SU-DHL-6 (cell line): ENCODE results near the gene HOXD10.

Experiments
- H2AFZ ChIP-seq: fragments of 200-600 bp; sonication (generic); 2 replicates; pipeline ENCODE4 v1.6.1; 2014; ENCODE audit warnings: low read depth, mild to moderate bottlenecking, moderate library complexity, mixed read lengths, antibody characterized with exemption, low read length; ENCODE audit not compliant: severe bottlenecking
- H3F3A ChIP-seq: fragments of 200-600 bp; shearing (Covaris generic); 2 replicates; pipeline ENCODE4 v1.6.0; 2016; ENCODE audit warnings: antibody characterized with exemption, mild to moderate bottlenecking; ENCODE audit not compliant: insufficient read depth
- H3K27ac ChIP-seq: fragments of 200-600 bp; sonication (generic); 2 replicates; pipeline ENCODE4 v1.5.1; 2016; ENCODE audit warnings: low read depth, mild to moderate bottlenecking, low read length, moderate library complexity, mixed read lengths
- H3K27me3 ChIP-seq: fragments of 200-600 bp; sonication (generic), shearing (Covaris generic); 2 replicates; pipeline ENCODE4 v1.6.0; 2014; ENCODE audit warnings: mild to moderate bottlenecking, low read length
- H3K36me3 ChIP-seq: fragments of 200-600 bp; sonication (generic); 2 replicates; pipeline ENCODE4 v1.6.1; 2014; ENCODE audit warnings: mild to moderate bottlenecking, low read length, mixed read lengths
- H3K4me2 ChIP-seq: fragments of 300-600, 200-600 bp; shearing (Covaris generic), sonication (generic); 2 replicates; pipeline ENCODE4 v1.6.0; 2014; ENCODE audit warnings: low read length, low read depth, mild to moderate bottlenecking; ENCODE audit not compliant: poor library complexity, severe bottlenecking
- H3K4me3 ChIP-seq: fragments of 200-600 bp; sonication (generic); 2 replicates; pipeline ENCODE4 v1.5.1; 2014; ENCODE audit warnings: antibody characterized with exemption, low read length, mild to moderate bottlenecking, mixed read lengths; ENCODE audit not compliant: insufficient read depth, poor library complexity, severe bottlenecking
- H3K79me2 ChIP-seq: fragments of 200-600 bp; sonication (generic); 2 replicates; pipeline ENCODE4 v1.6.1; 2014; ENCODE audit warnings: mild to moderate bottlenecking, low read length, moderate library complexity; ENCODE audit not compliant: insufficient read depth
- H3K9ac ChIP-seq: fragments of 200-600 bp; sonication (generic); 2 replicates; pipeline ENCODE4 v1.7.0; 2014; ENCODE audit warnings: mild to moderate bottlenecking, low read length
- H3K9me2 ChIP-seq: fragments of 200-600 bp; sonication (generic); replicated peaks from 2 replicates; pipeline ENCODE4 v1.6.1; 2014; ENCODE audit warnings: low read length; ENCODE audit not compliant: insufficient read depth
- H3K9me3 ChIP-seq: fragments of 200-600 bp; sonication (generic); 2 replicates; pipeline ENCODE4 v1.6.1; 2014; ENCODE audit warnings: low read length, mixed read lengths; ENCODE audit not compliant: insufficient read depth
- H4K20me1 ChIP-seq: fragments of 200-600 bp; sonication (generic); 2 replicates; pipeline ENCODE4 v1.6.1; 2014; ENCODE audit warnings: low read depth, mild to moderate bottlenecking, antibody characterized with exemption, low read length, moderate library complexity, mixed read lengths
- EZH2phosphoT487 ChIP-seq: fragments of 200-600 bp; sonication (generic), shearing (Covaris generic); conservative IDR thresholded peaks from 2 replicates; pipeline ENCODE4 v1.6.1; 2018; ENCODE audit warnings: mild to moderate bottlenecking, antibody characterized with exemption, low read length, moderate library complexity, mixed read lengths
- TF ChIP-seq, protein P1 (sequence below): fragments of 200-600 bp; sonication (generic); IDR thresholded peaks from one replicate; pipeline ENCODE4 v1.5.1; 2017; ENCODE audit warnings: antibody characterized with exemption, mild to moderate bottlenecking, low read length, moderate library complexity; ENCODE audit not compliant: insufficient read depth, poor library complexity, severe bottlenecking

The HOXD10 gene

GRCh38 chr2:176145085-176145969 is 28.7 kb downstream of the HOXD10 start:
- no peaks in the 10 kb centered on the region for H3K27me3 ChIP-seq

GRCh38 chr2:176146101-176146500 is 29.5 kb downstream of the HOXD10 start:
- Histone ChIP-seq H3K4me3 (no peak overlapping the region), H3K9me3 (no peaks in the 10 kb centered on the region), H2AFZ (no peak overlapping the region), H3K36me3 (no peaks in the 10 kb centered on the region), H3K27me3 (no peaks in the 10 kb centered on the region), H4K20me1 (no peaks in the 10 kb centered on the region), H3F3A (no peaks in the 10 kb centered on the region), H3K9ac (no peak overlapping the region), H3K79me2 (no peaks in the 10 kb centered on the region), H3K9me2 (no peaks in the 10 kb centered on the region), H3K27ac (no peak overlapping the region), H3K4me2 (no peak overlapping the region)
- TF ChIP-seq, protein P1, sequence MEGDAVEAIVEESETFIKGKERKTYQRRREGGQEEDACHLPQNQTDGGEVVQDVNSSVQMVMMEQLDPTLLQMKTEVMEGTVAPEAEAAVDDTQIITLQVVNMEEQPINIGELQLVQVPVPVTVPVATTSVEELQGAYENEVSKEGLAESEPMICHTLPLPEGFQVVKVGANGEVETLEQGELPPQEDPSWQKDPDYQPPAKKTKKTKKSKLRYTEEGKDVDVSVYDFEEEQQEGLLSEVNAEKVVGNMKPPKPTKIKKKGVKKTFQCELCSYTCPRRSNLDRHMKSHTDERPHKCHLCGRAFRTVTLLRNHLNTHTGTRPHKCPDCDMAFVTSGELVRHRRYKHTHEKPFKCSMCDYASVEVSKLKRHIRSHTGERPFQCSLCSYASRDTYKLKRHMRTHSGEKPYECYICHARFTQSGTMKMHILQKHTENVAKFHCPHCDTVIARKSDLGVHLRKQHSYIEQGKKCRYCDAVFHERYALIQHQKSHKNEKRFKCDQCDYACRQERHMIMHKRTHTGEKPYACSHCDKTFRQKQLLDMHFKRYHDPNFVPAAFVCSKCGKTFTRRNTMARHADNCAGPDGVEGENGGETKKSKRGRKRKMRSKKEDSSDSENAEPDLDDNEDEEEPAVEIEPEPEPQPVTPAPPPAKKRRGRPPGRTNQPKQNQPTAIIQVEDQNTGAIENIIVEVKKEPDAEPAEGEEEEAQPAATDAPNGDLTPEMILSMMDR: no peak
- TF ChIP-seq EZH2phosphoT487: no peak

More at GRCh38 chr2:176145085-176145969, 28.7 kb downstream of the HOXD10 start:
- H3K27ac ChIP-seq: no peak overlapping the region
- no peak overlapping the region for H2AFZ ChIP-seq
- H3K79me2 ChIP-seq: no peaks in the 10 kb centered on the region
- no peaks in the 10 kb centered on the region for H3F3A ChIP-seq
- no peak overlapping the region for H3K4me2 ChIP-seq
- TF ChIP-seq, protein P1: no peak
- TF ChIP-seq EZH2phosphoT487: no peak
- no peaks in the 10 kb centered on the region for H3K9me2 ChIP-seq
- H3K36me3 ChIP-seq: no peaks in the 10 kb centered on the region
- H3K9ac ChIP-seq: no peak overlapping the region
- H3K4me3 ChIP-seq: no peak overlapping the region
- H3K9me3 ChIP-seq: no peaks in the 10 kb centered on the region
- no peaks in the 10 kb centered on the region for H4K20me1 ChIP-seq

- H2AFZ ChIP-seq: no peak overlapping the region
- H3K9ac ChIP-seq: no peak overlapping the region
- no peak overlapping the region for H3K4me2 ChIP-seq
- no peaks in the 10 kb centered on the region for H3K9me2 ChIP-seq
- no peak overlapping the region for H3K27ac ChIP-seq
- H3K4me3 ChIP-seq: no peak overlapping the region
- no peaks in the 10 kb centered on the region for H3K27me3 ChIP-seq
- H3K79me2 ChIP-seq: no peaks in the 10 kb centered on the region
- TF ChIP-seq, protein P1: no peak
- TF ChIP-seq EZH2phosphoT487: no peak
- H3K9me3 ChIP-seq: no peaks in the 10 kb centered on the region
- H3K36me3 ChIP-seq: no peaks in the 10 kb centered on the region
- H4K20me1 ChIP-seq: no peaks in the 10 kb centered on the region
- no peaks in the 10 kb centered on the region for H3F3A ChIP-seq
Measured at GRCh38 chr2:176146645-176147044, 30.1 kb downstream of the HOXD10 start.
